Measurements from ENCODE around the gene AVPR1B. TPM values are rescaled to one million over a fixed set of nuclear protein-coding genes. Genes with fewer than 3 reads are reported as not detected.

AVPR1B gene
- polyA plus RNA-seq, 1 donor, result 0.81 TPM

- H3K27ac ChIP-seq (ENCODE audit: low read length), result no peak overlapping the region
- H3K27me3 ChIP-seq (ENCODE audit: control insufficient read depth, insufficient read depth, low read length), result peaks cover 27% of the 10 kb centered on the region
- peak in 1 of 2 donors; percentile 8 for DNase-seq
- H3K4me1 ChIP-seq (ENCODE audit: control insufficient read depth, insufficient read depth, low read length), result peaks cover 11% of the 10 kb centered on the region
- H3K4me3 ChIP-seq (ENCODE audit: low read length), result no peak overlapping the region
- H3K9me3 ChIP-seq (ENCODE audit: control insufficient read depth, low read depth, low read length), result peaks cover 5% of the 10 kb centered on the region
- H3K36me3 ChIP-seq (ENCODE audit: control insufficient read depth, insufficient read depth, low read length), result no peaks in the 10 kb centered on the region
- no CpG with 5 or more reads among the region's 6 CpGs for WGBS (ENCODE audit: insufficient coverage, low lambda C conversion rate)
Observed at GRCh38 chr1:206114692-206115640, 2.2 kb downstream of the AVPR1B start.

DNA sequence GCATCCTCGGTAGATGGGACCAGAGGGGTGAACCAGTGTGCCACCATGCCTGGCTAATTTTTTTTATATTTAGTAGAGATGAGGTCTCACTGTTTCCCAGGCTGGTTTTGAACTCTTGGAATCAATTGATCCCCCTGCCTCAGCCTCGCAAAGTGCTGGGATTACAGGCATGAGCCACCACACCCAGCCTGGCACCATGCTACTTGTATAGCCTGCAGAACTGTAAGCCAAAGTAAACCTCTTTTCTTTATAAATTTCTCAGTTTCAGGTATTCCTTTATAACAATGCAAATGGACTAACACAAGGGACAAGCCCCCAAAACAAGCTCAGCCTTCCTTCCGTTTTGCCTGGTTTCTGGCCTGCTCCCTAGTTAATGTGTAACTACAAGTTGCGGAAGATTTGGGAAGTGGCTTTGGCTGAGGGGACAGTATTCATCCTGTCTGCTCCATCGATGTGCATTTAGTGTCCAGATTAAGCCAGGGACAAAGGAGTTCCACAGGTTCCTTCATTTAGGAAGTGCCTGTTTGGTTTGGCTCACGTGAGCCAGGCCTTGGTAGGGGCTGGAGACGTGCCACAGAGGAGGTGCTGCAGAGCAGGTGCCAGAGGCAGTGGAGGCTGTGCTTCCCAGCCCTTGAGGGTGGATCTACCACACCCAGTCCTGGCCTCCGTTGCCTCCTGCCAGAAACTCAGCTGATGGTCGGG is 4.4 kb downstream of the AVPR1B start:
- Histone ChIP-seq H3K4me3 (ENCODE audit: low read length) (no peak overlapping the region), H3K36me3 (ENCODE audit: control insufficient read depth, insufficient read depth, low read length) (no peaks in the 10 kb centered on the region), H3K4me1 (ENCODE audit: control insufficient read depth, insufficient read depth, low read length) (peaks cover 8% of the 10 kb centered on the region), H3K9me3 (ENCODE audit: control insufficient read depth, low read depth, low read length) (peaks cover 5% of the 10 kb centered on the region), H3K27ac (ENCODE audit: low read length) (no peak overlapping the region), H3K27me3 (ENCODE audit: control insufficient read depth, insufficient read depth, low read length) (peaks cover 16% of the 10 kb centered on the region)
- 73% methylated on average over 2 of the region's 9 CpGs for WGBS (ENCODE audit: insufficient coverage, low lambda C conversion rate)
- peak in 1 of 2 donors; percentile 13 for DNase-seq

GRCh38 chr1:206111271-206111927 is 5.8 kb downstream of the AVPR1B start:
- H3K4me3 ChIP-seq (ENCODE audit: low read length), result no peak overlapping the region
- peaks cover 3% of the 10 kb centered on the region for H3K4me1 ChIP-seq (ENCODE audit: control insufficient read depth, insufficient read depth, low read length)
- H3K27ac ChIP-seq (ENCODE audit: low read length), result no peak overlapping the region
- H3K9me3 ChIP-seq (ENCODE audit: control insufficient read depth, low read depth, low read length), result no peaks in the 10 kb centered on the region
- peak in 1 of 2 donors; percentile 13 for DNase-seq
- no CpG with 5 or more reads among the region's 6 CpGs for WGBS (ENCODE audit: insufficient coverage, low lambda C conversion rate)
- peaks cover 3% of the 10 kb centered on the region for H3K27me3 ChIP-seq (ENCODE audit: control insufficient read depth, insufficient read depth, low read length)
- no peaks in the 10 kb centered on the region for H3K36me3 ChIP-seq (ENCODE audit: control insufficient read depth, insufficient read depth, low read length)

GRCh38 chr1:206110820-206111219 is 6.4 kb downstream of the AVPR1B start:
- Histone ChIP-seq H3K27me3 (ENCODE audit: control insufficient read depth, insufficient read depth, low read length) (no peaks in the 10 kb centered on the region), H3K9me3 (ENCODE audit: control insufficient read depth, low read depth, low read length) (no peaks in the 10 kb centered on the region), H3K4me1 (ENCODE audit: control insufficient read depth, insufficient read depth, low read length) (peaks cover 3% of the 10 kb centered on the region), H3K36me3 (ENCODE audit: control insufficient read depth, insufficient read depth, low read length) (no peaks in the 10 kb centered on the region), H3K27ac (ENCODE audit: low read length) (no peak overlapping the region), H3K4me3 (ENCODE audit: low read length) (no peak overlapping the region)
- no peak for DNase-seq
- no CpG with 5 or more reads among the region's 3 CpGs for WGBS (ENCODE audit: insufficient coverage, low lambda C conversion rate)

- H3K4me1 ChIP-seq (ENCODE audit: control insufficient read depth, insufficient read depth, low read length), result peaks cover 3% of the 10 kb centered on the region
- H3K27me3 ChIP-seq (ENCODE audit: control insufficient read depth, insufficient read depth, low read length), result no peaks in the 10 kb centered on the region
- H3K4me3 ChIP-seq (ENCODE audit: low read length), result no peak overlapping the region
- DNase-seq, result no peak
- no CpG with 5 or more reads among the region's 15 CpGs for WGBS (ENCODE audit: insufficient coverage, low lambda C conversion rate)
- no peak overlapping the region for H3K27ac ChIP-seq (ENCODE audit: low read length)
- H3K9me3 ChIP-seq (ENCODE audit: control insufficient read depth, low read depth, low read length), result no peaks in the 10 kb centered on the region
- no peaks in the 10 kb centered on the region for H3K36me3 ChIP-seq (ENCODE audit: control insufficient read depth, insufficient read depth, low read length)
Observed at GRCh38 chr1:206110161-206110560, 7.0 kb downstream of the AVPR1B start.

GRCh38 chr1:206109718-206110117 is 7.5 kb downstream of the AVPR1B start:
- Histone ChIP-seq H3K4me3 (ENCODE audit: low read length) (no peak overlapping the region), H3K9me3 (ENCODE audit: control insufficient read depth, low read depth, low read length) (no peaks in the 10 kb centered on the region), H3K27me3 (ENCODE audit: control insufficient read depth, insufficient read depth, low read length) (no peaks in the 10 kb centered on the region), H3K4me1 (ENCODE audit: control insufficient read depth, insufficient read depth, low read length) (peaks cover 3% of the 10 kb centered on the region), H3K36me3 (ENCODE audit: control insufficient read depth, insufficient read depth, low read length) (no peaks in the 10 kb centered on the region), H3K27ac (ENCODE audit: low read length) (no peak overlapping the region)
- no peak for DNase-seq
- WGBS (ENCODE audit: insufficient coverage, low lambda C conversion rate), result no CpG with 5 or more reads among the region's 4 CpGs

DNA sequence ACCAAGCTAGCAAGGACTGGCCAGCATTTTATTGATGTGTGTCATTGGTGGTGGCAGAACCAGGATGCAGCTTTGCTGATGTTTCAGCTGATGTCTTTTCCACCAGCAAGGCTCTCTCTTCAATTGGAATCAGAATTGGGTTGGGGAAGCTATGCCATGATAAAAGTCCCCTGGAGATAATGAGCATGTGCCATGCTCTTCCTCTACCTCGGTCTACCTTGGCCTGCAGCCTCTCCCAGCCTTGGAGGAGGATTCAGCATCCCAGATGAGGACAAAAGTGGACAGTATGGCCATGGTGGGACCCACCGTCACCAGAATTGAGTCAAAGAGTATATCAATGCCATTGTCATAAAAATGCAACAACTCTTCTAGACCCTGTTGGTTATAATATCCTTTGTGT is 8.6 kb downstream of the AVPR1B start:
- no peak for DNase-seq
- WGBS (ENCODE audit: insufficient coverage, low lambda C conversion rate), result no CpG with 5 or more reads among the region's 2 CpGs

GRCh38 chr1:206107168-206107544 is 10.0 kb downstream of the AVPR1B start:
- Histone ChIP-seq H3K4me1 (ENCODE audit: control insufficient read depth, insufficient read depth, low read length) (no peaks in the 10 kb centered on the region), H3K27me3 (ENCODE audit: control insufficient read depth, insufficient read depth, low read length) (no peaks in the 10 kb centered on the region), H3K4me3 (ENCODE audit: low read length) (no peak overlapping the region), H3K27ac (ENCODE audit: low read length) (no peak overlapping the region), H3K9me3 (ENCODE audit: control insufficient read depth, low read depth, low read length) (no peaks in the 10 kb centered on the region), H3K36me3 (ENCODE audit: control insufficient read depth, insufficient read depth, low read length) (no peaks in the 10 kb centered on the region)
- WGBS (ENCODE audit: insufficient coverage, low lambda C conversion rate), result no CpG with 5 or more reads among the region's 7 CpGs
- DNase-seq, result no peak

More for the DNA sequence above, 8.6 kb downstream of the AVPR1B start:
- peaks cover 3% of the 10 kb centered on the region for H3K4me1 ChIP-seq (ENCODE audit: control insufficient read depth, insufficient read depth, low read length)
- no peaks in the 10 kb centered on the region for H3K36me3 ChIP-seq (ENCODE audit: control insufficient read depth, insufficient read depth, low read length)
- H3K27me3 ChIP-seq (ENCODE audit: control insufficient read depth, insufficient read depth, low read length), result no peaks in the 10 kb centered on the region
- H3K9me3 ChIP-seq (ENCODE audit: control insufficient read depth, low read depth, low read length), result no peaks in the 10 kb centered on the region
- no peak overlapping the region for H3K27ac ChIP-seq (ENCODE audit: low read length)
- H3K4me3 ChIP-seq (ENCODE audit: low read length), result no peak overlapping the region

DNA sequence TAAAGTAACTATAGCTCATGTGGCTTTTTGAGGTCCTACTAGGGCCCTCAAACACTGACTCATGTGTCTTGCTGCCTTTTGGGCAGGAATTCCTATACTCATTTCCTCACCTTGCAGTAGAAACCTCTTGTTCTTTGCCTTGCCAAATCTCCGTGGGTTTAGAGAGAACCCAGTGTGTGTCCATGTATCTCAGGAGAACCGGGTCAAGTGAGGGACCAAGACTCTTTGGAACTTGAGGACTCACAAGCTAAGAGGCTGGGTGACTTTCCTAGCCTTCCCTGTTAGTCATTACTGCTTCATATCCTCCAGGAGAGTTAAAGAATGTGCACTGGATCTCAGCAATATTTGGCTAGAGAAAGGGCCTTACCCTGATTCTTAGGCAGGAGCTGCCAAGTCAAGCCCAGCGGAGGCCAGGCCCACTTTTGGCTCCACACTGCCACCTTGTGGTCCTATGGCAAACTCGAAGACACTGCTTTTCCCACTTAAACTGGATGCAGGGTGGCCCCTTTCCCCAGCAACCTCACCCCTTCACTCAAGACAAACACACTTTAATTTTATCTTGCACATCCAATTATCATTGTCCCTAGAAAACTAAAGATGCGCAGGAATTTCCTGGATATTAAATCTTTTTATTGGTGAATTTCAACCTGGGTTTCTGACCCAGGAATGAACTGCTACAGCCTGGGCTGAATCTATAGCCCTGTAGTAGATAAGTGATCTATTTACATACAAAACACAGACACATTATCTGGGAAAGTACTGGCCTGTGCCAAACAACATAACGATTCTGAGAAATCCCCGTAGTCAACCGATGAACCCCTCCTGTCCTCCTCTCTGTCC is 10.6 kb downstream of the AVPR1B start:
- Histone ChIP-seq H3K4me3 (ENCODE audit: low read length) (no peak overlapping the region), H3K27ac (ENCODE audit: low read length) (no peak overlapping the region), H3K4me1 (ENCODE audit: control insufficient read depth, insufficient read depth, low read length) (no peaks in the 10 kb centered on the region), H3K27me3 (ENCODE audit: control insufficient read depth, insufficient read depth, low read length) (no peaks in the 10 kb centered on the region), H3K36me3 (ENCODE audit: control insufficient read depth, insufficient read depth, low read length) (no peaks in the 10 kb centered on the region), H3K9me3 (ENCODE audit: control insufficient read depth, low read depth, low read length) (no peaks in the 10 kb centered on the region)
- WGBS (ENCODE audit: insufficient coverage, low lambda C conversion rate), result 100% methylated on average over 1 of the region's 8 CpGs
- DNase-seq, result peak; percentile 60 to 63
